ENCODE measurements around the gene RMND5A. TPM values are rescaled to one million over a fixed set of nuclear protein-coding genes. Genes with fewer than 3 reads are reported as not detected.

RMND5A gene
- total RNA-seq, 2 experiments from 2014 or later = 56.5 to 57.3 TPM

DNA sequence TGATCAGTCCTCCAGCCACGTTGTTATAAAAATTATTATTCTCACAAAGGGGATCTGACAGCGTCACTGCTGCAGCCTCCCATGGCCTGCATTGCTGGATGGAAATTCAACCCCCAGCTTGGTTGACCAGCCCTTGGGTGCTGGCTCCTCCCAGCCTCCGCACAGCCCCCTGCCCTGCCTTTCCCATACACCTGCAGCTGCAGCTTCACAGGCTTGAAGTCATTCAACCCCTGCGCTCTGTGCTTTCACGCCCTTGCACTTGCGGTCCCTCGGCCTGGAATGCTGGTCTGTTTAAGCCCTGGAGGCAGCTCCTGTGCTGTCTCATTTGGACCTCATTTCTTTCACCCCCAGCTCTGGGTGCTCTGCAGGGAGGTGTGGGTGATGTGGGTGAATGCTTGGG is 71.5 kb downstream of the RMND5A start:
- Mint-ChIP-seq H3K4me1 (ENCODE audit: low read depth) (peaks cover 41% of the 10 kb centered on the region), H3K9me3 (peaks cover 16% of the 10 kb centered on the region), H3K4me3 (peak overlapping the region; percentile 96), H3K27me3 (no peaks in the 10 kb centered on the region), H3K27ac (peak overlapping the region; percentile 100), H3K36me3 (ENCODE audit: low read depth) (peaks cover 69% of the 10 kb centered on the region)
- intact Hi-C loops (cut with micrococcal nuclease) = loop anchor here (1.0 to 2.0 kb wide), 2 partner anchors 15 to 33 kb away; no protein-coding TSS in a partner anchor
- peak; percentile 6 for ATAC-seq
- CTCF ChIA-PET = interaction anchor here (0.7 to 4.1 kb wide), 6 partner anchors 9 to 34 kb away, joined by 3 to 37 read pairs (median 6); no protein-coding TSS in a partner anchor
- peak; percentile 59 for DNase-seq
- POLR2A ChIA-PET = interaction anchor here (0.6 to 8.5 kb wide), 15 partner anchors 8 to 860 kb away, joined by 3 to 156 read pairs (median 6); no protein-coding TSS in a partner anchor
- TF ChIP-seq, protein P1, sequence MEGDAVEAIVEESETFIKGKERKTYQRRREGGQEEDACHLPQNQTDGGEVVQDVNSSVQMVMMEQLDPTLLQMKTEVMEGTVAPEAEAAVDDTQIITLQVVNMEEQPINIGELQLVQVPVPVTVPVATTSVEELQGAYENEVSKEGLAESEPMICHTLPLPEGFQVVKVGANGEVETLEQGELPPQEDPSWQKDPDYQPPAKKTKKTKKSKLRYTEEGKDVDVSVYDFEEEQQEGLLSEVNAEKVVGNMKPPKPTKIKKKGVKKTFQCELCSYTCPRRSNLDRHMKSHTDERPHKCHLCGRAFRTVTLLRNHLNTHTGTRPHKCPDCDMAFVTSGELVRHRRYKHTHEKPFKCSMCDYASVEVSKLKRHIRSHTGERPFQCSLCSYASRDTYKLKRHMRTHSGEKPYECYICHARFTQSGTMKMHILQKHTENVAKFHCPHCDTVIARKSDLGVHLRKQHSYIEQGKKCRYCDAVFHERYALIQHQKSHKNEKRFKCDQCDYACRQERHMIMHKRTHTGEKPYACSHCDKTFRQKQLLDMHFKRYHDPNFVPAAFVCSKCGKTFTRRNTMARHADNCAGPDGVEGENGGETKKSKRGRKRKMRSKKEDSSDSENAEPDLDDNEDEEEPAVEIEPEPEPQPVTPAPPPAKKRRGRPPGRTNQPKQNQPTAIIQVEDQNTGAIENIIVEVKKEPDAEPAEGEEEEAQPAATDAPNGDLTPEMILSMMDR (IDR thresholded peaks at IDR 0.05) = no peak

DNA sequence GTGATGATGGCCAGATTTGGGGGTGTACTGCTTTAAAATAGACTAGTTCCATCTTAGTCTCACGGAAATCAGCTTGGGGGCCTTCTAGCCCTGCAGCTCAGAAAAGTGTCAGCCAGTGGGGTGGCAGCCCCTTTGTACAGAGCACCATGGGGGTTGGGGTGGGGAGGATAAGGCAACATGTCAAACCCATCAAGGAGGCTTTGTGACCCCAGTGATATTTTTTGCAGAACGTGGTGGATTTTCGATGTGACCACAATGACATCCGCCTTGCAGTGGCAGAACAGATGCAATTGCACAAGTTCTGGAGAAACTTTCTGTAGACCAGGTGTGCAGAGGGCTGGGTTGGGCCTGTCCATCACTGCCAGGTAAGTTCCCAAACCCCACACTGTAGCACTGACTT is 73.7 kb downstream of the RMND5A start:
- CTCF ChIA-PET = interaction anchor here (2.4 to 4.1 kb wide), 3 partner anchors 11 to 29 kb away, joined by 13 to 37 read pairs (median 19); no protein-coding TSS in a partner anchor
- intact Hi-C loops (cut with micrococcal nuclease) = no loop called here
- Mint-ChIP-seq H3K9me3 (peaks cover 24% of the 10 kb centered on the region), H3K4me1 (ENCODE audit: low read depth) (peaks cover 35% of the 10 kb centered on the region), H3K36me3 (ENCODE audit: low read depth) (peaks cover 64% of the 10 kb centered on the region), H3K4me3 (peak overlapping the region; percentile 57), H3K27ac (peak overlapping the region; percentile 89), H3K27me3 (no peaks in the 10 kb centered on the region)
- DNase-seq = peak; percentile 72
- TF ChIP-seq, protein P1 (IDR thresholded peaks at IDR 0.05) = no peak
- peak; percentile 14 for ATAC-seq
- POLR2A ChIA-PET = interaction anchor here (2.2 to 8.5 kb wide), 3 partner anchors 8 to 32 kb away, joined by 13 to 156 read pairs (median 42); no protein-coding TSS in a partner anchor

DNA sequence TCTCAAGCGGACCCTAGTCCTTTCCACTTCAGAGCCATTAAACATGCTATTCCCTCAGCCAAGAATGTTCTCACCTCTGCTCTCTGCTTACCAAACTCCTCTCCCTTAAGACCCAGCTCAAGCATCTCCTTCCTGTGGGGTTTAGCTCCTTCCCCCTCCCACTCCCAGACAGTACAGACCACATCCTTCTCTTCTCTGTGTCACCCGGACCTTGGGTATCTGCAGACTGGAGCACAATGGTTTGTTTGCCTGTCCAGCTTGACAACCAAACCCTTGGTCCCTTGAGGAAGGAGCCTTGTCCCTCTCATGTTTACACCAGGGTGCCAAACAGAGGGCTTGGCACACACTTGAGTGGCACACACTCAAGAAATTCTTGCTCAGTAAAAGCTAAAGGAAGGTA is 74.8 kb downstream of the RMND5A start:
- H3K27me3 Mint-ChIP-seq = no peaks in the 10 kb centered on the region

DNA sequence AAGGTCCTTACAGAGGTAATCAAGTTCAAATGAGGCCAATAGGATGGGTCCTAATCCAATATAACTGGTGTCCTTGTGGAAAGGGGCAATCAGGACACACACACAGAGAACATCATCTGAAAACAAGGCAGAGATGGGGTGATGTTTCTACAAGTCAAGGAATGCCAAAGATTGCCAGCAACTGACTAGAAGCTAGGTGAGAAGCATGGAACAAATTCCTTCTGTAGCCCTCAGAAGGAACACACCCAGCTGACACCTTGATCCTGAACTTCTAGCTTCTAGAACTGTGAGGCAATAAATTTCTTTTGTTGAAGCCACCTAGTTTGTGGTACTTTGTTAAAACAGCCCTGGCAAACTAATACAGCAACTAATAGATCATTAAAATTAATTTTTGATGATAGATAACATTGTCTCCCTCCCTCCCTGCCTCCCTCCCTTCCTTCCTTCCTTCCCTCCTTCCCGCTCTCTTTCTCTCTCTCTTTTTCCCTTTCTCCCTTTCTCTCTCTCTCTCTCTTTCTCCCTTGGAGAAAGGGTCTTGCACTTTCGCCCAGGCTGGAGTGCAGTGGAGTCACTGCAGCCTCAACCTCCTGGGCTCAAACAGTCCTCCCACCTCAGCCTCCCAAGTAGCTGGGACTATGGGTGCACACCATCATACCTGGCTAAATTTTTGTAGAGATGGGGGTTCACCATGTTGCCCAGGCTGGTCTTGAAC is 80.9 kb downstream of the RMND5A start:
- no peak for DNase-seq
- Mint-ChIP-seq H3K36me3 (ENCODE audit: low read depth) (peaks cover 42% of the 10 kb centered on the region), H3K4me1 (ENCODE audit: low read depth) (peaks cover 23% of the 10 kb centered on the region), H3K27ac (no peak overlapping the region), H3K27me3 (no peaks in the 10 kb centered on the region), H3K9me3 (peaks cover 14% of the 10 kb centered on the region), H3K4me3 (no peak overlapping the region)
- intact Hi-C loops (cut with micrococcal nuclease) = no loop called here
- ATAC-seq = no peak
- ChIA-PET POLR2A (interaction anchor here (0.9 kb wide), 1 partner anchor 16 kb away, joined by 3 read pairs; no protein-coding TSS in a partner anchor), CTCF (interaction anchor here (1.3 kb wide), 1 partner anchor 33 kb away, joined by 3 read pairs; no protein-coding TSS in a partner anchor)
- TF ChIP-seq, protein P1 (IDR thresholded peaks at IDR 0.05) = no peak

More for the DNA sequence above, 74.8 kb downstream of the RMND5A start:
- ChIA-PET CTCF (interaction anchor here (1.2 to 4.2 kb wide), 5 partner anchors 9 to 30 kb away, joined by 3 to 25 read pairs (median 7); no protein-coding TSS in a partner anchor), POLR2A (interaction anchor here (0.8 to 8.5 kb wide), 5 partner anchors 9 to 353 kb away, joined by 4 to 156 read pairs (median 13); partner anchors contain the start of gene KDM3A)
- ATAC-seq (peak; percentile 29), DNase-seq (peak; percentile 54)
- Mint-ChIP-seq H3K9me3 (peaks cover 24% of the 10 kb centered on the region), H3K36me3 (ENCODE audit: low read depth) (peaks cover 56% of the 10 kb centered on the region), H3K4me3 (peak overlapping the region; percentile 57), H3K4me1 (ENCODE audit: low read depth) (peaks cover 35% of the 10 kb centered on the region), H3K27ac (peak overlapping the region; percentile 89)
- TF ChIP-seq, protein P1 (IDR thresholded peaks at IDR 0.05) = no peak
- intact Hi-C loops (cut with micrococcal nuclease) = no loop called here
